HG02840 (cell line): ENCODE measurements around the gene RASSF7.

ENCODE experiments used
- ATAC-seq: cut with Tn5 transposase; IDR thresholded peaks from one replicate; pipeline ENCODE4 v1.9.1; 2021; ENCODE audit warnings: mild to moderate bottlenecking, moderate library complexity, moderate number of reproducible peaks; ENCODE audit not compliant: unreplicated experiment, low FRiP score

RASSF7 gene

GRCh38 chr11:605286-606129 lies 44.7 kb downstream of the RASSF7 start:
- no peak for ATAC-seq

GRCh38 chr11:606245-606644 lies 45.5 kb downstream of the RASSF7 start:
- ATAC-seq = no peak

- no peak for ATAC-seq
Measured at GRCh38 chr11:607020-607780, 46.4 kb downstream of the RASSF7 start.

- ATAC-seq = no peak
Measured at GRCh38 chr11:607971-608659, 47.3 kb downstream of the RASSF7 start.

- no peak for ATAC-seq
Measured at GRCh38 chr11:608791-609251, 48.1 kb downstream of the RASSF7 start.

GRCh38 chr11:609341-609811 lies 48.6 kb downstream of the RASSF7 start:
- ATAC-seq = no peak

DNA sequence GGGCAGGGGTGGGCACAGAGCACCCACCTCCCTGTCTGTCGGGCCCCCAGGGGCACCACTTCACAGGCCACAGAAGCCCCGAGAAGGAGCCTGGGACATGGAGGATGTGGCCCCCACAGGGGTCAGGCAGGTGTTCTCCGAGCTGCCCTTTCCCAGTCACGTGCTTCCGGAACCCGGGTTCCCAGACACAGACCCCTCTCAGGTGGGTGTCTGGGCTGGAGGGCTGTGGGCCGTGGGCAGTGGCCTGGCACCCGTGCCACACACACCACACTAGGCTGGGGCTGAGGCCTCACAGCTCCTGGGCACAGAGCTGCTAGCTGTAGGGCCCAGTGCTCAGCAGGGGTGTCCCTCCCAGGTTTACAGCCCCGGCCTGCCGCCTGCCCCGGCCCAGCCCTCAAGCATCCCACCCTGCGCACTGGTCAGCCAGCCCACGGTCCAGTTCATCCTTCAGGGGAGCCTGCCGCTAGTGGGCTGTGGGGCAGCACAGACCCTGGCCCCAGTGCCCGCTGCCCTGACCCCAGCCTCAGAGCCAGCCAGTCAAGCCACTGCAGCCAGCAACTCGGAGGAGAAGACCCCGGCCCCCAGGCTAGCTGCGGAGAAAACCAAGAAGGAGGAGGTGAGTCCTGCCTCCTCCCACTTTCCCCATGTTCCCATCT lies 49.5 kb downstream of the RASSF7 start:
- no peak for ATAC-seq

GRCh38 chr11:611001-611996 lies 50.5 kb downstream of the RASSF7 start:
- ATAC-seq = no peak

DNA sequence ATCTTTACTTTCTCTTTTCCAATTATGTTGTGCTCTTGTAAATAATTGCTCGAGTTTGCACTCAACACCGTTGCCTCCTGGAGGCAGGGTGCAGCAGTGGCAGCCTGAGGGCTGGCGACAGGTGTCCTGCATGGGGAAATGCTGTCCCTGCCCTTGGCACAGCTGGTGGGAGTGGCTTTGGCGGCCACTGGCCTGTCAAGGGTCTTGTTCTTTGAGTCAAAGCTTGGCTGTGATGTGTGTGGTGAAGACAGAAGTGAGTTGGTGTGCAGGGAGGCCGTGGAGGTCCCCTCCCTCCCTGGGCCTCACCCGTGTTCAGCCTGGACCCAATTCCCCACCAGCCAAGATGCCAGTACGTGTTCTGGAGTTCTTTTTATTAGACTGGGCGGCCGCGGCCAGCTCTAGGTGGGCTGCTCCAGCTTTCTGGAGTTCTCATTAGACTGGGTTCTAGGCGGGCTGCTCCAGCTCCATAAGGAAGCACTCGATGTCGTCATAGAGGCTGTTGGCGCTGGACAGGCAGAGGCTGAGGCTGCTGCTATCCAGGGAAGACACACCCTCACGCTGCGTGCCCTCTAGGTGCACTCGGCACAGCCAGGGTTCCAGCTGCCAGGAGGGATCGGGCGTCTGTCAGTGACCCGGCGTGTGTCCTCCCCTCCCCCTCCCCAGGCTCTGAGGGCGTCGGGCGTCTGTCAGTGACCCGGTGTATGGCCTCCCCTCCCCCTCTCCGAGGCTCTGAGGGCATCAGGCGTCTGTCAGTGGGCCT lies 51.6 kb downstream of the RASSF7 start:
- no peak for ATAC-seq

- no peak for ATAC-seq
Measured at GRCh38 chr11:612961-613300, 52.2 kb downstream of the RASSF7 start.

GRCh38 chr11:613369-613968 lies 52.7 kb downstream of the RASSF7 start:
- no peak for ATAC-seq
